T-helper 2 cell treated with Interferon-gamma antibody and Interleukin-4, amounts not matched to agents 5 μg/mL and 100 μg/mL, for 36 hours (primary cell): ENCODE data around the gene FBXO4.

Experiments used
- DNase-seq: peaks from one replicate; pipeline ENCODE4 v3.0.0; 2021; ENCODE audit warnings: low spot score
- H3K27ac Mint-ChIP-seq: one replicate; pipeline ENCODE4 v1.8.0; 2021; ENCODE audit warnings: mild to moderate bottlenecking, mixed read lengths
- H3K27me3 Mint-ChIP-seq: one replicate; pipeline ENCODE4 v1.8.0; 2021; ENCODE audit warnings: low read depth, mixed read lengths
- H3K36me3 Mint-ChIP-seq: one replicate; pipeline ENCODE4 v1.8.0; 2021; ENCODE audit warnings: low read depth, mixed read lengths
- H3K4me1 Mint-ChIP-seq: one replicate; pipeline ENCODE4 v1.8.0; 2021; ENCODE audit warnings: low read depth, mixed read lengths
- H3K4me3 Mint-ChIP-seq: one replicate; pipeline ENCODE4 v1.8.0; 2022; ENCODE audit warnings: mild to moderate bottlenecking, moderate library complexity, mixed read lengths
- H3K9me3 Mint-ChIP-seq: one replicate; pipeline ENCODE4 v1.8.0; 2021; ENCODE audit warnings: mixed read lengths

FBXO4 gene

GRCh38 chr5:41903382-41903891, 21.6 kb upstream of the FBXO4 start:
- Mint-ChIP-seq H3K4me1 (peaks cover 36% of the 10 kb centered on the region), H3K4me3 (peak overlapping the region; percentile 96), H3K27ac (peak overlapping the region; percentile 97), H3K36me3 (peaks cover 22% of the 10 kb centered on the region), H3K9me3 (no peaks in the 10 kb centered on the region), H3K27me3 (peaks cover 5% of the 10 kb centered on the region)
- no peak for DNase-seq

- Mint-ChIP-seq H3K27ac (peak within 1 kb of the TSS; percentile 97), H3K9me3 (no peaks in the 10 kb centered on the region), H3K36me3 (peaks cover 23% of the 10 kb centered on the region), H3K27me3 (peaks cover 5% of the 10 kb centered on the region), H3K4me3 (peak within 1 kb of the TSS; percentile 96), H3K4me1 (peaks cover 42% of the 10 kb centered on the region)
- peak; percentile 98 for DNase-seq
These were observed 20.9 kb upstream of the FBXO4 start, which contains the start of gene RIMOC1 for GRCh38 chr5:41903892-41904799. Gene RIMOC1 (plus strand): TSS chr5:41904344. CDS start chr5:41904368, 24 bp downstream.

DNA sequence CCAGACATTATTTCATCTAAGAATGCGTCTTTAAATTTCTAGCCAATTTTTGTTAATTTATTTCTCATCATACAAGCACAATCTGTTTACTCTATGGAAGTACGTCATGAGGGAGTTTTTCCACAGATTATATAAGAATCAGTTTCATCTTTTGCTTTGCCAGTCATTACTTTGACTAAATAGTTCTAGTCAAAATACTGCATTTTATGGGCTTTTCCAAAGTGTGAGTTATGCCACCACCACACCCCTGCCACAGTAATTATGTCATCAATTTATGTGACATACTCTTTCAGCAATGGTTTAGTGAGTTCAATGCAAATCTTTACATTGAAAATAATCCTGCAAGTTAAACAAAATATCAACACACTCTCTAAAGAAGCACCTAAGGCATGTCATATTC, 18.9 kb upstream of the FBXO4 start:
- no peak for DNase-seq
- peaks cover 3% of the 10 kb centered on the region for H3K27me3 Mint-ChIP-seq
- peaks cover 35% of the 10 kb centered on the region for H3K36me3 Mint-ChIP-seq
- peak overlapping the region; percentile 16 for H3K4me3 Mint-ChIP-seq
- peaks cover 46% of the 10 kb centered on the region for H3K4me1 Mint-ChIP-seq
- H3K27ac Mint-ChIP-seq = peak overlapping the region; percentile 10
- H3K9me3 Mint-ChIP-seq = no peaks in the 10 kb centered on the region

DNA sequence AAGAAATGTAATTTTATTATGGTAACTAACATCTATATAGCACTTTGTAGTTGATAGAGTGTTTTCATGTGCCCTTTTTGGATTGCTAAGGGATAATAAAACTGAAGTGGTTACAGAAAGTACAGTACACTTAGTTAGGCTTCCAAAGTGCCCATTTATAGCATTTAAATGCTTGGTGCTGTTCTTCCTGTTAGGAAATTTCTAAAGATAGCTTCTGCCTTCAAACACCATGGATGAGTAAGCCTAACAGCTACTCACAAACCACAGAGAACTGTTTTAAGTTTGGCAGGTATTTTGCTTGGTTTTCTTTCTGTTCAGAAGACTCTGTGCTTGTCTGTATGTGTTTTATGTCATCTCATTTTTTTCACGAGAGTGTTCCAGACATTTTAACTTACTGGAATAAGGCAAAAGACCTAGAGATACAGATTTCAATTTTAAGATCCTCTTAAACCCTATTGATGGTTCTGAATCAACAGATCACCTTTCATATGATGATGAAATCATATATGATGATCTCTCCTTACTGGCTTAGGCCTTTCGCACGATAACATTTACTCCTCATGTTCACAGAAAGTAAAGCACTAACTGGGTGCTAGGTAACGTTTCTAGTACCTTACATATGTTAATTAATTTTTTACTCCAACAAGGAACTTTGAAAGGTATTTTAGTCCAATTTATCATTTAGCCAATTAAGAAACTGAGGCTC, 16.6 kb upstream of the FBXO4 start:
- no peak overlapping the region for H3K4me3 Mint-ChIP-seq
- peaks cover 43% of the 10 kb centered on the region for H3K4me1 Mint-ChIP-seq
- H3K27ac Mint-ChIP-seq = peak overlapping the region; percentile 8
- no peak for DNase-seq
- peaks cover 54% of the 10 kb centered on the region for H3K36me3 Mint-ChIP-seq
- peaks cover 3% of the 10 kb centered on the region for H3K27me3 Mint-ChIP-seq
- no peaks in the 10 kb centered on the region for H3K9me3 Mint-ChIP-seq

DNA sequence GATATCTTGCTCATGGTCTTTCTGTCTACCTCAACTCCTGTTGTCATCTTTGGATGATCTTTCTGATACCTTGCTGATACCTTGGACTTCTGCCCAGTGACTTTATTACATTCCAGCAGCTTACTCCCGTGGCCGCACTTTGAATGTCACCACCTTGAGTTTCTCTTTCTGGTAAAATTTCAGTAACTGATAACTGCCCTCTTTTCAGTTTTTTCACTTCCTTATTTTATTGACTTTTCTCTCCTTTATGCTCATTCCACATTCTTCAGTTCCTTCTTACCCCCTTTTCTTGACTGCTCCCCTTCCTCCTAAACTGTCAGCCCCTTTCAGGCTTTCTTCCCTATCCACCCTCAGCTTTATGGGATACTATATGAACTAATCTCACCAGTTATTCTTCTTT, 7.0 kb upstream of the FBXO4 start:
- DNase-seq = no peak
- Mint-ChIP-seq H3K4me1 (peaks cover 22% of the 10 kb centered on the region), H3K27ac (no peak overlapping the region), H3K27me3 (no peaks in the 10 kb centered on the region), H3K36me3 (peaks cover 63% of the 10 kb centered on the region), H3K4me3 (no peak overlapping the region), H3K9me3 (peaks cover 6% of the 10 kb centered on the region)

- peaks cover 35% of the 10 kb centered on the region for H3K36me3 Mint-ChIP-seq
- H3K4me3 Mint-ChIP-seq = no peak overlapping the region
- no peak for DNase-seq
- H3K27me3 Mint-ChIP-seq = no peaks in the 10 kb centered on the region
- H3K9me3 Mint-ChIP-seq = no peaks in the 10 kb centered on the region
- no peak overlapping the region for H3K27ac Mint-ChIP-seq
- peaks cover 22% of the 10 kb centered on the region for H3K4me1 Mint-ChIP-seq
These were observed 3.9 kb upstream of the FBXO4 start for GRCh38 chr5:41921166-41921565.

- no peaks in the 10 kb centered on the region for H3K27me3 Mint-ChIP-seq
- no peak for DNase-seq
- H3K27ac Mint-ChIP-seq = no peak overlapping the region
- peaks cover 34% of the 10 kb centered on the region for H3K36me3 Mint-ChIP-seq
- H3K9me3 Mint-ChIP-seq = no peaks in the 10 kb centered on the region
- H3K4me3 Mint-ChIP-seq = no peak overlapping the region
- H3K4me1 Mint-ChIP-seq = peaks cover 25% of the 10 kb centered on the region
These were observed 3.2 kb upstream of the FBXO4 start for GRCh38 chr5:41921874-41922273.

DNA sequence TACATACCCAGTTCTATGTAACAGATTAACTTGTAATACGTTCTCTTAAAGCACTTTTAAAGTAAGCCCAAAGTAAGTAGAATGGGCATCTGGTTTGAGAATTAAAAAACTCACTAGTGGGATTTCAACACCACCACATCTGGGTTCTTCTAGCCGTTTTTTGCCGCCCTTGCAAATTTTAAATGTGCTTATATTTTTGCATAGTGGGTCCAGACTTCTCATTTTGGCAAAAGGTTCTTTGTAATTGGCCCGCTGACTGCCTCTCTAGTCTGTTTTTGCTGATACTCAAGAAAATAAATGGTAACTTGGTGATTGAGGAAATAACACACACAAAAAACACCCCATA, 582 bp upstream of the FBXO4 start:
- Mint-ChIP-seq H3K9me3 (no peaks in the 10 kb centered on the region), H3K4me1 (peaks cover 25% of the 10 kb centered on the region), H3K36me3 (peaks cover 24% of the 10 kb centered on the region), H3K4me3 (peak overlapping the region; percentile 87), H3K27me3 (no peaks in the 10 kb centered on the region), H3K27ac (peak overlapping the region; percentile 99)
- no peak for DNase-seq

GRCh38 chr5:41925555-41925951, 472 bp downstream of the FBXO4 start:
- peak; percentile 23 for DNase-seq
- H3K9me3 Mint-ChIP-seq = no peaks in the 10 kb centered on the region
- peak overlapping the region; percentile 99 for H3K27ac Mint-ChIP-seq
- H3K36me3 Mint-ChIP-seq = peaks cover 20% of the 10 kb centered on the region
- H3K4me1 Mint-ChIP-seq = peaks cover 21% of the 10 kb centered on the region
- H3K4me3 Mint-ChIP-seq = peak overlapping the region; percentile 87
- H3K27me3 Mint-ChIP-seq = no peaks in the 10 kb centered on the region

GRCh38 chr5:41927604-41928003, 2.5 kb downstream of the FBXO4 start:
- peaks cover 30% of the 10 kb centered on the region for H3K36me3 Mint-ChIP-seq
- no peak overlapping the region for H3K27ac Mint-ChIP-seq
- H3K4me3 Mint-ChIP-seq = no peak overlapping the region
- no peak for DNase-seq
- no peaks in the 10 kb centered on the region for H3K27me3 Mint-ChIP-seq
- peaks cover 7% of the 10 kb centered on the region for H3K9me3 Mint-ChIP-seq
- H3K4me1 Mint-ChIP-seq = peaks cover 15% of the 10 kb centered on the region

- Mint-ChIP-seq H3K4me1 (peaks cover 15% of the 10 kb centered on the region), H3K9me3 (peaks cover 7% of the 10 kb centered on the region), H3K27me3 (no peaks in the 10 kb centered on the region), H3K36me3 (peaks cover 35% of the 10 kb centered on the region), H3K4me3 (no peak overlapping the region), H3K27ac (no peak overlapping the region)
- no peak for DNase-seq
These were observed 4.0 kb downstream of the FBXO4 start for GRCh38 chr5:41929035-41929434.

- Mint-ChIP-seq H3K9me3 (peaks cover 7% of the 10 kb centered on the region), H3K27me3 (no peaks in the 10 kb centered on the region), H3K4me3 (no peak overlapping the region), H3K36me3 (peaks cover 41% of the 10 kb centered on the region), H3K4me1 (no peaks in the 10 kb centered on the region), H3K27ac (no peak overlapping the region)
- DNase-seq = no peak
These were observed 7.7 kb downstream of the FBXO4 start for GRCh38 chr5:41932770-41933169.

GRCh38 chr5:41935544-41935943, 10.5 kb downstream of the FBXO4 start:
- H3K36me3 Mint-ChIP-seq = peaks cover 32% of the 10 kb centered on the region
- H3K27ac Mint-ChIP-seq = no peak overlapping the region
- no peaks in the 10 kb centered on the region for H3K4me1 Mint-ChIP-seq
- no peak overlapping the region for H3K4me3 Mint-ChIP-seq
- no peak for DNase-seq
- no peaks in the 10 kb centered on the region for H3K27me3 Mint-ChIP-seq
- peaks cover 7% of the 10 kb centered on the region for H3K9me3 Mint-ChIP-seq

DNA sequence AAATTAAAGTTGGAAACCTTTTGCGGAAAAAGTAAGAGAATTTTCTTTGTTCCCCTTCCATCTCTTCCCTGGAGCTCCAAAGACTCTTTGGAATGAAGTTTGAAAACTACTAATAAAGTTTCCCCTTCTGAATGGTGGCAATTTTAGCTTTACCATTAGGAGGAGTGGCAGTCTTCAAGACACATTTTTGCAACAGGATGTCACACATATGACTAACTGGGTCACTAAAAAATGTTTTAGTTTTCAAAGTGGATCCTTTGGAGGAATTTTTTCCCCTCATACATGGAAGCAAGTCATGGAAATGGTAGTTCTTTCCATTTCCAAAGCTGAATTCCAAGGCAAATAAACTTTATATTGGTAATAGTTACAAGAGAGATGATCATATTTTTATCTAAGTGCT, 15.6 kb downstream of the FBXO4 start:
- Mint-ChIP-seq H3K27ac (no peak overlapping the region), H3K9me3 (no peaks in the 10 kb centered on the region)

More for the DNA sequence above, 15.6 kb downstream of the FBXO4 start:
- Mint-ChIP-seq H3K27me3 (no peaks in the 10 kb centered on the region), H3K4me3 (no peak overlapping the region), H3K4me1 (no peaks in the 10 kb centered on the region), H3K36me3 (peaks cover 8% of the 10 kb centered on the region)
- DNase-seq = no peak
